ENCODE results near the gene JAG2.

Gene JAG2

DNA sequence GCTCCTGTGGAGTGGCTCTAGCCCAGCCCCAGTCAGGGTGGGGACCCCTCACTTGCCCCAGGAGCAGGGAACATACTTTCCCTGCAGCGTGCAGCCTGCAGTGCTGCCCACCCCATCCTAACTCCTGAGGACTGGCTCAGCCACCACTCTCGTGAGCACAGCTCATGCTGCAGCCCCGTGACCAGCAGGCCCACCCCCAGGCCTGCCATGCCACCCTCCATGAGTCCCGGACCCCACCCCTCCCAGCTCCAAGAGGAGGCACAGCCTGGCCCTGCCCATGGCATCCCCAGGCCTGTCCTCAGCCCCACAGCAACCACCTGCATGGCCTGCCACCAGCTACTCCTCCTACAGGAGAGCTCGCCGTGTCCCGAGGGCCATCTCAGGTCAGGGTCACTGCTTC is 3.9 kb upstream of the JAG2 start:
- H3K36me3 Mint-ChIP-seq (ENCODE audit: insufficient read depth): peaks cover 3% of the 10 kb centered on the region
- DNase-seq (no peak), ATAC-seq (replicated peaks) (no peak)
- H3K27me3 Mint-ChIP-seq: peaks cover 7 to 29% of the 10 kb centered on the region in 2 donors
- peaks cover 21 to 24% of the 10 kb centered on the region in 2 donors for H3K4me1 Mint-ChIP-seq (ENCODE audit: low read depth in 2 of 2)
- H3K27ac Mint-ChIP-seq: no peak overlapping the region
- no peaks in the 10 kb centered on the region for H3K9me3 Mint-ChIP-seq
- no peak overlapping the region for H3K4me3 Mint-ChIP-seq

GRCh38 chr14:105171004-105171673 is 2.6 kb upstream of the JAG2 start:
- H3K27ac Mint-ChIP-seq: no peak overlapping the region
- H3K4me3 Mint-ChIP-seq: no peak overlapping the region
- H3K9me3 Mint-ChIP-seq: no peaks in the 10 kb centered on the region
- H3K4me1 Mint-ChIP-seq (ENCODE audit: low read depth in 2 of 2): peaks cover 21 to 24% of the 10 kb centered on the region in 2 donors
- ATAC-seq (replicated peaks) (no peak), DNase-seq (no peak)
- H3K27me3 Mint-ChIP-seq: peaks cover 7 to 35% of the 10 kb centered on the region in 2 donors
- peaks cover 3% of the 10 kb centered on the region for H3K36me3 Mint-ChIP-seq (ENCODE audit: insufficient read depth)

DNA sequence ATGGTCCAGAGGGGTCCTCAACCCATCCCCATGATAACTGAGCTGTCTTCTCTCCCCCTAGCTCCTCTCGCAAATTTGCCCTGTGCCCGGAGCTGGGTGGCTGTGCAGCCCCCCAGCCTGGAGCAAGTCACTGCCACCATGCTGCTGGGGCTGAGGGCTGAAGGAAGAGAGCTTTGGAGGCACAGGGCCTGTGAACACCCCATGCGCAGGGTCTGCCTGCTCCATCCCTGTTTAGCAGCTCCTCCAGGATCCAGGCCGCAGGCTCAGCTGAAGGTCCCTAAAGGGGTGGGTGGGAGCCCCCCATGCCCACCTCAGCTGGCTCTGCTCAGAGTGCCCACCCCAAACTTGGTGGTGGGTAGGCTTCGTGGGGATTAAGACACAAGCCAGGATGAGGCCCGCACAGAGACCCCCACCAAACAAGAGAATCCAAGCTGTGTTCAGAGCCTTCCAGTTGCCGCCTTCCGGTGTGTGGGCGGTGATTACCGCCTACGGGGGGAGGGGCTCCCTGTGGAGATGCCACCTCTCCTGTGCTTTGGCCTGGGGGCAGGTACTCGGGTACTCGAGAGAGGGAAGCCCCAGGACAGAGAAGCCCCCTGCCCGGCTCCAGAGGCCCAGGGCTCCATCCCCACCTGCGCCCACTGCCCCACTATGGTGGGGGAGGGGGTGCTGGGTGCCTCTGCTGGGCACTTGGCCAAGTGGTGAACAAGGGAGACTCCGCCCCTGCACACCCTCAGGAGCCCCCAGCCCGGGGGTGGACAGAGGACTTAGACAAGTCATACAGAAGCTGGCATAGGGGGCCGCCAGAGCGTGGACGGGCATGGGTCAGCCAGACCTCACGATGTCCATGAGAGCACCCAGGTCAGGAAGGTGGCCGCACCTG is 1.4 kb upstream of the JAG2 start:
- H3K4me3 Mint-ChIP-seq: peak overlapping the region; percentile 85 to 87
- peak overlapping the region in 1 of 2 donors; percentile 26 for H3K27ac Mint-ChIP-seq
- H3K27me3 Mint-ChIP-seq: peaks cover 7 to 35% of the 10 kb centered on the region in 2 donors
- DNase-seq: no peak
- no peaks in the 10 kb centered on the region for H3K9me3 Mint-ChIP-seq
- ATAC-seq (replicated peaks): no peak
- peaks cover 20 to 22% of the 10 kb centered on the region in 2 donors for H3K4me1 Mint-ChIP-seq (ENCODE audit: low read depth in 2 of 2)
- H3K36me3 Mint-ChIP-seq (ENCODE audit: insufficient read depth): peaks cover 3% of the 10 kb centered on the region

- DNase-seq: peak in 1 of 3 experiments; percentile 25
- Mint-ChIP-seq H3K4me3 (peak overlapping the region; percentile 85 to 87), H3K36me3 (ENCODE audit: insufficient read depth) (peaks cover 3% of the 10 kb centered on the region), H3K27ac (no peak overlapping the region), H3K9me3 (no peaks in the 10 kb centered on the region), H3K27me3 (peaks cover 7 to 35% of the 10 kb centered on the region in 2 donors), H3K4me1 (ENCODE audit: low read depth in 2 of 2) (peaks cover 11 to 16% of the 10 kb centered on the region in 2 donors)
- peak; percentile 63 for ATAC-seq (replicated peaks)
These were observed 467 bp upstream of the JAG2 start for GRCh38 chr14:105168979-105169507.

- ATAC-seq (replicated peaks) (peak; percentile 3), DNase-seq (no peak)
- Mint-ChIP-seq H3K4me3 (peak overlapping the region; percentile 41 to 49), H3K27ac (no peak overlapping the region), H3K27me3 (peaks cover 7 to 35% of the 10 kb centered on the region in 2 donors), H3K4me1 (ENCODE audit: low read depth in 2 of 2) (peaks cover 10 to 11% of the 10 kb centered on the region in 2 donors), H3K9me3 (no peaks in the 10 kb centered on the region), H3K36me3 (ENCODE audit: insufficient read depth) (peaks cover 3% of the 10 kb centered on the region)
These were observed 519 bp downstream of the JAG2 start for GRCh38 chr14:105168093-105168420.

DNA sequence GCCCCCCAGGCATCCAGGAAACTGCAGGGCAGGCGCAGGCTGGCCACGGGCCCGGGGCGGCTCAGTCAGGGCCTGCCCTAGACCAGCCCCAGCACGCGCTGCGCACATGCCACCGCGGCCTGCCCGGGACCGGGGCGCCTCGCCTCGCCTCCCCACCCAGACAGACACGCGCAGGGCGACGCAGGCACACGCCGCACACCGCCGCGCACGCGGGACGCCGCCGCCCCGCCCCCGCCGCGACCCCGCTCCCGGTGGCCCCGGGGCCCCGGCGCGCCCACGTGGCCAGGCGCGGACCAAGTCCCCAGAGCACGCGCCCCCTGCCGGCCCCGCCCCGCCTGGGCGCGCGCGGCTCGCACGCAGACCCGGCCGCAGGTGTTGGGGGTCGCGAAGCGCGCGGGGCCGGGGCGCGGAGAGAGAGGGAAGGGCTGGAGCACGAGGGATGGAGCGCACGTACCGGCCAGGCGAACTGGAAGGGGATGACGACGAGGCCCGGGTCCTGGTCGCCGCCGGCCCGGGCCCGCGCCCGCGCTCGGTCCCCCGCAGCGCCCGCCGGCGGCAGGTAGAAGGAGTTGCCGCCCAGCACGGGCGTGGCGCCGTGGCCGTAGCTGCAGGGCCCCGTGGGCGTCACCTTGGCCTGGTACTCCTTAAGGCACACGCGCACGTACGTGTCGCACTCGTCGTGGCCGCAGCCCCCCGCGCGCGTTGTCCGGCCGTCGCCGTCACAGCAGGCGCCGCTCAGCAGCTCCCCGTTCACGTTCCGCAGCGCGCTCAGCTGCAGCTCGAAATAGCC is 1.1 kb downstream of the JAG2 start:
- peak overlapping the region; percentile 43 to 49 for H3K4me3 Mint-ChIP-seq
- no peak overlapping the region for H3K27ac Mint-ChIP-seq
- H3K27me3 Mint-ChIP-seq: peaks cover 7 to 35% of the 10 kb centered on the region in 2 donors

GRCh38 chr14:105166571-105167302 is 1.8 kb downstream of the JAG2 start:
- peak overlapping the region; percentile 43 to 62 for H3K4me3 Mint-ChIP-seq
- peaks cover 8 to 10% of the 10 kb centered on the region in 2 donors for H3K4me1 Mint-ChIP-seq (ENCODE audit: low read depth in 2 of 2)
- H3K27ac Mint-ChIP-seq: no peak overlapping the region
- peaks cover 7 to 30% of the 10 kb centered on the region in 2 donors for H3K27me3 Mint-ChIP-seq
- DNase-seq: no peak
- no peaks in the 10 kb centered on the region for H3K9me3 Mint-ChIP-seq
- no peak for ATAC-seq (replicated peaks)
- peaks cover 5% of the 10 kb centered on the region for H3K36me3 Mint-ChIP-seq (ENCODE audit: insufficient read depth)

More for the DNA sequence above, 1.1 kb downstream of the JAG2 start:
- Mint-ChIP-seq H3K4me1 (ENCODE audit: low read depth in 2 of 2) (peaks cover 10 to 11% of the 10 kb centered on the region in 2 donors), H3K9me3 (no peaks in the 10 kb centered on the region), H3K36me3 (ENCODE audit: insufficient read depth) (peaks cover 3% of the 10 kb centered on the region)
- ATAC-seq (replicated peaks) (peak; percentile 18), DNase-seq (no peak)

DNA sequence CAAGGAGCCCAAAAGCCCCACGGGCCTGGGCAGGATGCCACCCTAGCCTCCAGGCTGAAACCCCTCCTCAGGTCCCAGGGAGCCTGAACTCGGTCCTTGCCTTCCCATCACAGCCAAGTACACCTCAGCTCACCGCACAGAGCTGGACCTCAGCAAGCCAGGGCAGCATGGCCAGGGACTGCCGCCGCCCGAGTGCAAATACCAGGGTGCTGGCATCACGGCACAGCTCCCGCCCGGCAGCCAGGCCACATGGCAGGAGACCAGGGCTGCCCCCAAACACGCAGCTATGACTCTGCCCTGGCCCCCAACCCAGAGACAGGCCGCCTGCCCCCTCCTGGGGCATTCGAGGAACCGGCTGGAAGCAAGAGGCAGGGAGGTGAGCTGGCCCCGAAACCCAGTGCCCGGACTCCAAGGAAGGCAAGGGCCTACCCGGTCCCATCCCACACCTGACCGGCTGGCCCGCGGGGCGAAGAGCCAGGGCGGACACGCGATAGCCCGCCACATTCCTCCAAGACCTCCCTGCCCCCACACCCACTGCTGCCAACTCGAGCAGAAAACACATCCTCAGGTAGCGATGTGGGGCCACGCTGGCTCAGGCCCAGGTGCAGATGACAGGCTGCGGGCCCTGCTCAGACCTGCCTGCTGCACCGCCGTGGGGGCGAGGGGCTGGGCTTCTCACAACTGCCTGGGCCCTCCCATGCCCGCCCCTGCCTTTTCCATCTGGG is 2.7 kb downstream of the JAG2 start:
- no peak overlapping the region for H3K4me3 Mint-ChIP-seq
- no peak for DNase-seq
- peaks cover 8 to 9% of the 10 kb centered on the region in 2 donors for H3K4me1 Mint-ChIP-seq (ENCODE audit: low read depth in 2 of 2)
- H3K36me3 Mint-ChIP-seq (ENCODE audit: insufficient read depth): peaks cover 6% of the 10 kb centered on the region
- no peak for ATAC-seq (replicated peaks)
- peaks cover 7 to 26% of the 10 kb centered on the region in 2 donors for H3K27me3 Mint-ChIP-seq
- H3K27ac Mint-ChIP-seq: no peak overlapping the region
- no peaks in the 10 kb centered on the region for H3K9me3 Mint-ChIP-seq

GRCh38 chr14:105165134-105165704 is 3.4 kb downstream of the JAG2 start:
- Mint-ChIP-seq H3K4me3 (no peak overlapping the region), H3K27ac (no peak overlapping the region), H3K4me1 (ENCODE audit: low read depth in 2 of 2) (peaks cover 8 to 9% of the 10 kb centered on the region in 2 donors), H3K36me3 (ENCODE audit: insufficient read depth) (peaks cover 6% of the 10 kb centered on the region), H3K27me3 (peaks cover 7 to 19% of the 10 kb centered on the region in 2 donors), H3K9me3 (no peaks in the 10 kb centered on the region)
- ATAC-seq (replicated peaks) (no peak), DNase-seq (no peak)

DNA sequence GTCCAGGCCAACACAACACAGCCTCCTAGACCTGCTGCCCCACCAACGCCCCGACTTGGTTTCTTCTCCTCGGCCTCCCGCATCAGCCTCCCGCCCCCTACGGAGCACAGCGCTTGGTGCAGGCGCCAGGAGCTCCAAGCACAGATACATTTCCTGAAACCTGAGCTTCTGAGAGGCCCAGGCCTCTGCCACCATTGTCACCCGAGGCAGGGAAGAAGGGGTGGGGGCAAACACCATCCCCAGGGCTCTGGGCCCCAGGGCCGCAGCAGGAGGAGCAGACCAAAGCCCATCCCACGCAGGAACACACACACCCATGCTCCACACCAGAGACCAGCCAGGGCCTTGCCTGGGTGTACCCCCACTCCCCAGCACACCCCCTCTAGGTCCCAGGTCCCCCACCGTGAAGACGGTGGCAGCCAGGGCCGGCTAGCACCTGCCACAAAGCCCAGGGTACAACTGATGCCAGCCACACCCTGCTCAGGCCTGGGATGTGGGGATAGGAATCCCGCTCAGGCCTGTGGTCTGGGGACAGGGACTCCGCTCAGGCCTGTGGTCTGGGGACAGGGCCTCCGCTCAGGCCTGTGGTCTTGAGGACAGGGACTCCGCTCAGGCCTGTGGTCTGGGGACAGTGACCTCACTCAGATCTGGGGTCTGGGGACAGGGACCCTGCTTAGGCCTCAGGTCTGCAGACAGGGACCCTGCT is 5.4 kb downstream of the JAG2 start:
- no peak overlapping the region for H3K27ac Mint-ChIP-seq
- H3K4me3 Mint-ChIP-seq: no peak overlapping the region
- peaks cover 3% of the 10 kb centered on the region for H3K36me3 Mint-ChIP-seq (ENCODE audit: insufficient read depth)
- peaks cover 0 to 2% of the 10 kb centered on the region in 2 donors for H3K4me1 Mint-ChIP-seq (ENCODE audit: low read depth in 2 of 2)
- DNase-seq (no peak), ATAC-seq (replicated peaks) (no peak)
- peaks cover 0 to 7% of the 10 kb centered on the region in 2 donors for H3K27me3 Mint-ChIP-seq
- no peaks in the 10 kb centered on the region for H3K9me3 Mint-ChIP-seq

DNA sequence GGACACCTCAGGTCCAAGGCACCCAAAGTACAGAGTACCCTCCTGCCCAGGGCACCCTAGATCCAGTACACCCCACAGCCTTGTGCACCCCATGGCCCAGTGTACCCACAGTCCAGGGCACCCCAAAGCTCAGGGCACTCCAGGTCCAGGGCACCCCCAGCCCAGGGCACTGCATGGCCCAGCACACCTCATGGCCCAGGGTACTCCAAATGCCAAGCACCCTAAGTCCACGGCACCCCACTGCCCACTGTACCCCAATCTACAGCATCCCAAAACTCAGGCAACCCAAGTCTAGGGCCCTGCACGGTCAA is 6.0 kb downstream of the JAG2 start:
- Mint-ChIP-seq H3K27ac (no peak overlapping the region), H3K4me1 (ENCODE audit: low read depth in 2 of 2) (peaks cover 0 to 2% of the 10 kb centered on the region in 2 donors), H3K27me3 (peaks cover 0 to 9% of the 10 kb centered on the region in 2 donors), H3K9me3 (no peaks in the 10 kb centered on the region), H3K36me3 (ENCODE audit: insufficient read depth) (peaks cover 3% of the 10 kb centered on the region), H3K4me3 (no peak overlapping the region)
- DNase-seq (no peak), ATAC-seq (replicated peaks) (no peak)
